Neural progenitor cell (in vitro differentiated cells): Measurements from ENCODE around the gene SERINC5. TPM values are rescaled to one million over a fixed set of nuclear protein-coding genes. Genes with fewer than 3 reads are reported as not detected.
"Not testable (repeated sequence)": the region's sequence is repeated elsewhere in the genome, so short reads cannot be mapped to it uniquely, and the experiment has no call there.

Source experiments
- DNase-seq: peaks from one replicate; pipeline ENCODE4 v3.0.0-alpha.2; 2016; ENCODE audit warnings: low spot score
- H2AFZ ChIP-seq: fragments of 200-600 bp; sonication (generic); replicated peaks from 2 replicates; pipeline ENCODE4 v1.6.1; 2016; ENCODE audit warnings: antibody characterized with exemption
- H3F3A ChIP-seq: fragments of 200-600 bp; sonication (generic); 2 replicates; pipeline ENCODE4 v1.6.1; 2016; ENCODE audit warnings: antibody characterized with exemption, low read depth
- H3K27ac ChIP-seq: fragments of 200-600 bp; sonication (generic); 2 replicates; pipeline ENCODE4 v1.5.1; 2016; ENCODE audit warnings: mild to moderate bottlenecking
- H3K27me3 ChIP-seq: fragments of 200-600 bp; sonication (generic); 2 replicates; pipeline ENCODE4 v1.6.1; 2016; ENCODE audit warnings: mild to moderate bottlenecking, moderate library complexity
- H3K36me3 ChIP-seq: fragments of 200-600 bp; sonication (generic); 2 replicates; pipeline ENCODE4 v1.5.1; 2016
- H3K4me1 ChIP-seq: fragments of 200-600 bp; sonication (generic); 2 replicates; pipeline ENCODE4 v1.6.1; 2016; ENCODE audit warnings: mixed run types
- H3K4me2 ChIP-seq: fragments of 200-600 bp; sonication (generic); 2 replicates; pipeline ENCODE4 v1.6.1; 2016
- H3K4me3 ChIP-seq: fragments of 200-600 bp; sonication (generic); 2 replicates; pipeline ENCODE4 v1.5.1; 2016
- H3K79me2 ChIP-seq: fragments of 200-600 bp; sonication (generic); 2 replicates; pipeline ENCODE4 v1.6.1; 2016; ENCODE audit warnings: low read depth
- H3K9ac ChIP-seq: fragments of 200-600 bp; sonication (generic); 2 replicates; pipeline ENCODE4 v1.6.1; 2016
- H3K9me3 ChIP-seq: fragments of 200-600 bp; sonication (generic); 2 replicates; pipeline ENCODE4 v1.5.1; 2016; ENCODE audit warnings: low read depth
- H4K20me1 ChIP-seq: fragments of 200-600 bp; sonication (generic); 2 replicates; pipeline ENCODE4 v1.6.1; 2016; ENCODE audit warnings: low read depth
- H3K27ac Mint-ChIP-seq: 3 replicates; pipeline ENCODE4 v1.8.0; 2021; ENCODE audit warnings: mixed read lengths
- H3K27me3 Mint-ChIP-seq: 2 replicates; pipeline ENCODE4 v1.8.0; 2022; ENCODE audit warnings: low read depth, mild to moderate bottlenecking, inconsistent platforms, moderate library complexity, mixed read lengths; ENCODE audit not compliant: insufficient read depth
- H3K36me3 Mint-ChIP-seq: 3 replicates; pipeline ENCODE4 v1.8.0; 2021; ENCODE audit warnings: mixed read lengths
- H3K4me1 Mint-ChIP-seq: 3 replicates; pipeline ENCODE4 v1.8.0; 2021; ENCODE audit warnings: mixed read lengths
- H3K4me3 Mint-ChIP-seq: 3 replicates; pipeline ENCODE4 v1.8.0; 2021; ENCODE audit warnings: mild to moderate bottlenecking, moderate library complexity, mixed read lengths
- H3K9me3 Mint-ChIP-seq: 3 replicates; pipeline ENCODE4 v1.8.0; 2020; ENCODE audit warnings: mixed read lengths
- EZH2 ChIP-seq: fragments of 200-600 bp; sonication (generic); IDR thresholded peaks from 2 replicates; pipeline ENCODE4 v1.6.1; 2017; ENCODE audit warnings: antibody characterized with exemption, mild to moderate bottlenecking, moderate library complexity
- EZH2phosphoT487 ChIP-seq: fragments of 200-600 bp; sonication (generic); IDR thresholded peaks from 2 replicates; pipeline ENCODE4 v1.6.1; 2017; ENCODE audit warnings: antibody characterized with exemption
- total RNA-seq: library from RNA; depleted of rRNA; stranded (reverse); fragments of >200 nt; gene quantifications from 2 replicates; pipeline ENCODE4 v1.2.3, GENCODE V29; 2015; ENCODE audit warnings: low replicate concordance
- TF ChIP-seq, protein P1 (sequence below): fragments of 200-600 bp; sonication (generic); IDR thresholded peaks from 2 replicates; pipeline ENCODE4 v1.5.1; 2017; ENCODE audit warnings: antibody characterized with exemption, mild to moderate bottlenecking

SERINC5 gene
- 105 and 126 TPM in 2 replicates for total RNA-seq

DNA sequence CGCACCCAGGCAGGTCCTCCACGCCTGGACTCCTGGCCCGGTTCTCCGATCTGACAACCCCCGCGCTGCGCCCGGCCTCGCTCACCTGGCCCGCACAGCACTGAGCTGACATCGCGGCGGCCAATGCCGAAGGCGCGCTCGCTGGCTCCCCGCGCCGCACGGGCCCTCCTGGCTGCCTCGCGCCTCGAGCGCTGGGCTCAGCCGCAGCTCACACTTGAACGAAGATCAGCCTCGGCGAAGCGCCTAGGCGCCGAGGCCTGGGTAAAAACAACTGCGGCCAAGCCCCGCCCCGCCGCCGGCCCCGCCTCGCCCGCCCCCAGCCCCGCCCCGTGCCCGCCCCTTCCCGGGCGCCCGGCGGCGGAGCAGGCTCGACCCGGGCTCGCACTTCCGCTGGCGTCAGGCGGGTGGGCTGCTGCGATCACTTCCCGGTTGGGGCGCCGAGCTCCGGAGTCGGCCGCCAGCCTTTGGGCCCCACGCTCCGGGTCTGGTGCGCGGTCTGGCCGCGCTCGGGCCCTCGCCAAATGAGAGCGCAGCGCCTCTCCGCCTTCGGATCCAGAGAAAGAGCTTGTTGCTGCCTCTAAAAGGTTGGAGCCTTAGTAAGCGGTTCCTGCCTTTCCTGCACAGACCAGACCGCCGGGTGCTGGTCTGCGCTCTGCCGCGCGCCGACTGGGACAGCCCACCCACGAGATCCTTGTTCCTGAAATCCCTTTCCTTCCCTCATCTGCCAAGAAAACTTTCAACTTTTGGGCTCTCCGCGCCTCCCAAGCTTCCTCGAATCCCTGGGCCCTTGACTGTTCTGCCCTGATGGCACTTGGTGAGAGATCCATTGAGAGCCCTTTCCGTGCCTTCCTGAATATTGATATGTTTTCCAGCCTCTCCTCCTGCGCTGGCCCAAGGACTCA lies at the start of gene SERINC5:
Gene SERINC5, minus strand, starts transcription at position 238 of the 902 bp plus-strand sequence. Its CDS starts 126 bp downstream, at position 112.
- H3K4me1 ChIP-seq, result peaks cover 35% of the 10 kb centered on the region
- H3K36me3 Mint-ChIP-seq, result peaks cover 2% of the 10 kb centered on the region
- peaks cover 13% of the 10 kb centered on the region for H3K27me3 Mint-ChIP-seq
- peak within 1 kb of the TSS; percentile 83 for H3K4me3 ChIP-seq
- H3K79me2 ChIP-seq, result peaks cover 58% of the 10 kb centered on the region
- peak within 1 kb of the TSS; percentile 95 for H3K4me3 Mint-ChIP-seq
- no peaks in the 10 kb centered on the region for H3K9me3 Mint-ChIP-seq
- H2AFZ ChIP-seq, result peak within 1 kb of the TSS; percentile 51
- peaks cover 43% of the 10 kb centered on the region for H3K4me1 Mint-ChIP-seq
- H3K27ac Mint-ChIP-seq, result peak within 1 kb of the TSS; percentile 53
- no peaks in the 10 kb centered on the region for H3K36me3 ChIP-seq
- peak within 1 kb of the TSS; percentile 59 for H3K27ac ChIP-seq
- no peaks in the 10 kb centered on the region for H3K27me3 ChIP-seq
- H3F3A ChIP-seq, result peaks cover 30% of the 10 kb centered on the region
- no peak for TF ChIP-seq EZH2phosphoT487
- no peak for TF ChIP-seq EZH2
- TF ChIP-seq, protein P1, sequence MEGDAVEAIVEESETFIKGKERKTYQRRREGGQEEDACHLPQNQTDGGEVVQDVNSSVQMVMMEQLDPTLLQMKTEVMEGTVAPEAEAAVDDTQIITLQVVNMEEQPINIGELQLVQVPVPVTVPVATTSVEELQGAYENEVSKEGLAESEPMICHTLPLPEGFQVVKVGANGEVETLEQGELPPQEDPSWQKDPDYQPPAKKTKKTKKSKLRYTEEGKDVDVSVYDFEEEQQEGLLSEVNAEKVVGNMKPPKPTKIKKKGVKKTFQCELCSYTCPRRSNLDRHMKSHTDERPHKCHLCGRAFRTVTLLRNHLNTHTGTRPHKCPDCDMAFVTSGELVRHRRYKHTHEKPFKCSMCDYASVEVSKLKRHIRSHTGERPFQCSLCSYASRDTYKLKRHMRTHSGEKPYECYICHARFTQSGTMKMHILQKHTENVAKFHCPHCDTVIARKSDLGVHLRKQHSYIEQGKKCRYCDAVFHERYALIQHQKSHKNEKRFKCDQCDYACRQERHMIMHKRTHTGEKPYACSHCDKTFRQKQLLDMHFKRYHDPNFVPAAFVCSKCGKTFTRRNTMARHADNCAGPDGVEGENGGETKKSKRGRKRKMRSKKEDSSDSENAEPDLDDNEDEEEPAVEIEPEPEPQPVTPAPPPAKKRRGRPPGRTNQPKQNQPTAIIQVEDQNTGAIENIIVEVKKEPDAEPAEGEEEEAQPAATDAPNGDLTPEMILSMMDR, result no peak
- peak within 1 kb of the TSS; percentile 65 for H3K9ac ChIP-seq
- H4K20me1 ChIP-seq, result peaks cover 48% of the 10 kb centered on the region
- no peaks in the 10 kb centered on the region for H3K9me3 ChIP-seq
- DNase-seq, result peak; percentile 86
- peak within 1 kb of the TSS; percentile 86 for H3K4me2 ChIP-seq

DNA sequence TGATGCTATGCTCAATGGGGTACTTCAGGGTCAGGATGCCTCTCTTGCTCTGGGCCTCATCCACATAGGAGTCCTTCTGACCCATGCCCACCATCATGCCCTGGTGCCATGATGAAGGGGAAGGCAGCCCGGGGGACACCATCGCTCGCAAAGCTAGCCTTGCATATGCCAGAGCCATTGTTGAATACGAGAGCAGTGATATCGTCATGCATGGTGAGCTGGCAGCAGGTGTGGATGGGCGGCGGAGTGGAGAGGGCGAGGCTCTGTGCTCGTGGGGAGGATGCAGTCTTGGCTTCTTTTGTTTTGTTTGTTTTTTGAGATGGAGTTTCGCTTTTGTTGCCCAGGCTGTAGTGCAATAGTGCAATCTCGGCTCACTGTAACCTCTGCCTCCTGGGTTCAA lies 46.8 kb upstream of the SERINC5 start:
- peak overlapping the region; percentile 82 for H3K27ac Mint-ChIP-seq
- Histone ChIP-seq H4K20me1 (no peaks in the 10 kb centered on the region), H2AFZ (no peak overlapping the region), H3K9me3 (no peaks in the 10 kb centered on the region), H3K36me3 (no peaks in the 10 kb centered on the region), H3K79me2 (no peaks in the 10 kb centered on the region), H3K27me3 (no peaks in the 10 kb centered on the region), H3K4me2 (no peak overlapping the region), H3K4me1 (no peaks in the 10 kb centered on the region), H3K4me3 (no peak overlapping the region), H3F3A (peaks cover 5% of the 10 kb centered on the region), H3K27ac (no peak overlapping the region), H3K9ac (no peak overlapping the region)
- peaks cover 13% of the 10 kb centered on the region for H3K9me3 Mint-ChIP-seq
- H3K4me3 Mint-ChIP-seq, result no peak overlapping the region
- H3K4me1 Mint-ChIP-seq, result peaks cover 4% of the 10 kb centered on the region
- TF ChIP-seq EZH2phosphoT487 (no peak), EZH2 (no peak)
- TF ChIP-seq, protein P1, result no peak
- H3K27me3 Mint-ChIP-seq, result peaks cover 2% of the 10 kb centered on the region
- no peak for DNase-seq
- no peaks in the 10 kb centered on the region for H3K36me3 Mint-ChIP-seq

DNA sequence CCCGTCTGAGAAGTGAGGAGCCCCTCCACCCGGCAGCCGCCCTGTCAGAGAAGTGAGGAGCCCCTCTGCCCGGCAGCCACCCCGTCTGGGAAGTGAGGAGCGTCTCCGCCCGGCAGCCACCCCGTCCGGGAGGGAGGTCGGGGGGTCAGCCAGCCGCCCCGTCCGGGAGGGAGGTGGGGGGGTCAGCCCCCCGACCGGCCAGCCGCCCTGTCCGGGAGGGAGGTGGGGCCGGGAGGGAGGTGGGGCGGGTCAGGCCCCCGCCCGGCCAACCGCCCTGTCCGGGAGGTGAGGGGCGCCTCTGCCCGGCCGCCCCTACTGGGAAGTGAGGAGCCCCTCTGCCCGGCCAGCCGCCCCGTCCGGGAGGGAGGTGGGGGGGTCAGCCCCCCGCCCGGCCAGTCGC lies 45.5 kb upstream of the SERINC5 start:
- H2AFZ ChIP-seq, H3K27ac ChIP-seq, H3K9me3 ChIP-seq, H3K4me3 ChIP-seq, H3K27me3 Mint-ChIP-seq, H3K36me3 Mint-ChIP-seq, H3F3A ChIP-seq, H3K4me3 Mint-ChIP-seq, H3K79me2 ChIP-seq, H3K27me3 ChIP-seq, H3K9ac ChIP-seq, H3K4me1 ChIP-seq, H3K4me2 ChIP-seq, H3K4me1 Mint-ChIP-seq, H3K27ac Mint-ChIP-seq, H4K20me1 ChIP-seq, DNase-seq, H3K36me3 ChIP-seq: not testable (repeated sequence)
- peaks cover 13% of the 10 kb centered on the region for H3K9me3 Mint-ChIP-seq

DNA sequence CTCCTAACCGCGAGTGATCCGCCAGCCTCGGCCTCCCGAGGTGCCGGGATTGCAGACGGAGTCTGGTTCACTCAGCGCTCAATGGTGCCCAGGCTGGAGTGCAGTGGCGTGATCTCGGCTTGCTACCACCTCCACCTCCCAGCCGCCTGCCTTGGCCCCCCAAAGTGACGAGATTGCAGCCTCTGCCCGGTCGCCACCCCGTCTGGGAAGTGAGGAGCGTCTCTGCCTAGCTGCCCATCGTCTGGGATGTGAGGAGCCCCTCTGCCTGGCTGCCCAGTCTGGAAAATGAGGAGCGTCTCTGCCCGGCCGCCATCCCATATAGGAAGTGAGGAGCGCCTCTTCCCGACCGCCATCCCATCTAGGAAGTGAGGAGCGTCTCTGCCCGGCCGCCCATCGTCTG lies 44.9 kb upstream of the SERINC5 start:
- not testable (repeated sequence) for H3K79me2 ChIP-seq, H3K36me3 Mint-ChIP-seq, H3K27me3 Mint-ChIP-seq, H4K20me1 ChIP-seq, H3F3A ChIP-seq, H2AFZ ChIP-seq, H3K27ac ChIP-seq, H3K4me1 Mint-ChIP-seq, H3K4me3 Mint-ChIP-seq, H3K4me1 ChIP-seq, H3K27ac Mint-ChIP-seq, H3K4me3 ChIP-seq, H3K27me3 ChIP-seq, H3K4me2 ChIP-seq, DNase-seq, H3K36me3 ChIP-seq, H3K9me3 ChIP-seq, H3K9ac ChIP-seq
- peaks cover 13% of the 10 kb centered on the region for H3K9me3 Mint-ChIP-seq
